MM.1S (cell line): ENCODE data around the gene ADAMTS7.

Experiments
- CTCF ChIP-seq: fragments of 300-600 bp; sonication (generic); IDR thresholded peaks from 2 replicates; pipeline ENCODE4 v1.5.1; 2016; ENCODE audit warnings: antibody characterized with exemption, low read length, mixed read lengths
- EZH2 ChIP-seq: fragments of 300-600 bp; sonication (generic); optimal IDR thresholded peaks from 2 replicates; pipeline ENCODE3; 2017; ENCODE audit warnings: low read depth, mild to moderate bottlenecking, antibody characterized with exemption, low read length, mixed read lengths
- EZH2phosphoT487 ChIP-seq: fragments of 300-600 bp; sonication (generic); IDR thresholded peaks from 2 replicates; pipeline ENCODE4 v1.6.1; 2018; ENCODE audit warnings: antibody characterized with exemption, low read length

GRCh38 chr15:78828920-78829319, 17.7 kb upstream of the ADAMTS7 start:
- TF ChIP-seq CTCF: no peak
- no peak for TF ChIP-seq EZH2phosphoT487
- TF ChIP-seq EZH2: no peak
